ENCODE results near the gene SP2. TPM values are rescaled to one million over a fixed set of nuclear protein-coding genes. Genes with fewer than 3 reads are reported as not detected.

Gene SP2
- total RNA-seq, 4 donors from 2014 or later, result 7.1 to 14.1 (median 12.3) TPM

DNA sequence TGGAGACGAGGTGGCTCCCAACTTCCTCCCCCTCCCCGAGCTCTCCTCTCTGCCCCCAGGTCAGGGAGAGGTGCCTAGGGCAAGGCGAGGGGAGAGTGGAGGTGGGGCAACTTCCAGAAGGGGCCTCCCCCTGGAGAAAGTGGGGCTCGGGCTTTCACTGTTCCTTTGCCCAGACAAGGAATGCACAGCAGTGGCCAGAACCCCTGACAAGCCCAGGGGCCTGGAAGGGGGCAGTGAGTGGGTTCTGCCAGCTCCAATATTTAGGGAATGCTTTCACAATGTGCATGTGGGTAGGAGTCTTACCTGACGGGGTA is 11.7 kb upstream of the SP2 start:
- DNase-seq, result no peak
- no peaks in the 10 kb centered on the region for H3K9me3 ChIP-seq
- WGBS, 2 donors, result 33 to 49% methylated on average over 3 to 5 of the region's 5 CpGs
- H3K27me3 ChIP-seq, result no peaks in the 10 kb centered on the region
- H3K36me3 ChIP-seq, result no peaks in the 10 kb centered on the region
- TF ChIP-seq, protein P1, sequence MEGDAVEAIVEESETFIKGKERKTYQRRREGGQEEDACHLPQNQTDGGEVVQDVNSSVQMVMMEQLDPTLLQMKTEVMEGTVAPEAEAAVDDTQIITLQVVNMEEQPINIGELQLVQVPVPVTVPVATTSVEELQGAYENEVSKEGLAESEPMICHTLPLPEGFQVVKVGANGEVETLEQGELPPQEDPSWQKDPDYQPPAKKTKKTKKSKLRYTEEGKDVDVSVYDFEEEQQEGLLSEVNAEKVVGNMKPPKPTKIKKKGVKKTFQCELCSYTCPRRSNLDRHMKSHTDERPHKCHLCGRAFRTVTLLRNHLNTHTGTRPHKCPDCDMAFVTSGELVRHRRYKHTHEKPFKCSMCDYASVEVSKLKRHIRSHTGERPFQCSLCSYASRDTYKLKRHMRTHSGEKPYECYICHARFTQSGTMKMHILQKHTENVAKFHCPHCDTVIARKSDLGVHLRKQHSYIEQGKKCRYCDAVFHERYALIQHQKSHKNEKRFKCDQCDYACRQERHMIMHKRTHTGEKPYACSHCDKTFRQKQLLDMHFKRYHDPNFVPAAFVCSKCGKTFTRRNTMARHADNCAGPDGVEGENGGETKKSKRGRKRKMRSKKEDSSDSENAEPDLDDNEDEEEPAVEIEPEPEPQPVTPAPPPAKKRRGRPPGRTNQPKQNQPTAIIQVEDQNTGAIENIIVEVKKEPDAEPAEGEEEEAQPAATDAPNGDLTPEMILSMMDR (IDR thresholded peaks at IDR 0.05), result no peak
- no peak for TF ChIP-seq POLR2A (IDR thresholded peaks at IDR 0.05)
- no peak overlapping the region for H3K27ac ChIP-seq
- no peak overlapping the region for H3K4me3 ChIP-seq (replicated peaks in 1 of 3)
- intact Hi-C loops (cut with DNase I), result no loop called here
- no peaks in the 10 kb centered on the region for H3K4me1 ChIP-seq

DNA sequence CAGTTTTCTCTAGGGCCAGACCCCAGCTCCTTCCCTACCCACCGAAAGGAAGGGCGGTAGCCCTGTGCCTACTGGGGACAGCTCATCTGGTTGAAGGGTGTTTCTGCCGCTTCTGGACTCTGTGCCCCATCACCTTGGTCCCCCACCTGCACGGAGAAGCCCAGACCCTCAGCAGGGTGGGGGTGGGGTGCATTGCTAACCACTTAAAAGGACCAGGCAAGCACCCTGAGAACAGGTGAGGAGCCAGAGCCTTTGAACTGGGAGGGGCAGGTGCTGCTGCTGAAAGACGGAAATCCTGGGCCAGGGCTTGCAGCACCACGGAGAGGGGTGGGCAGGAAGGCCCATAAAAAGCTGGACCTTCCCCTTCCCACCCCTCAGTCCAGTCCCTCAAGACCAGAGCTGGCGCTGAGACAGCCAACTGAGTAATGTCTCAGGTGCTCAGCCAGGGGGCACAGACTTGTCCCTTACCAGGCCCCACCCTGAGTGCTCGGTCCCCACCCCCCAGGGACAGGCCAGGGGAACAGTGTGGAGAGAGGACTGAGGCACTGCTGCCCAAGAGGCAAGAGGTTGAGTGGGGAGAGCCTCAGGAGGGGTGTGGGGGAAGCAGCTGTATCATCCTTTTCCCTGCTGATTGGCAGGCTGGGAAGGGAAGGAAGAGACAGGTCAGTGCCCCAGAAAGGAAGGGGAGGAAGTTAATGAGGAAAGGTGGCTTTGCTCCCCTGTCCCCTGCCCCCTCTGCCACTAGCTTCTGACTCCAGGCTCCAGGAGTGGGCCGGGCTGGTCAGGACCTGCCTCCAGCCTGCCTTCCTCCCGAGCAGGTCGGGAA is 10.9 kb upstream of the SP2 start:
- H3K27me3 ChIP-seq, result no peaks in the 10 kb centered on the region
- intact Hi-C loops (cut with DNase I), result no loop called here
- H3K4me3 ChIP-seq (replicated peaks in 1 of 3), result no peak overlapping the region
- WGBS, 2 donors, result 59 to 60% methylated on average over 9 to 10 of the region's 11 CpGs
- H3K4me1 ChIP-seq, result no peaks in the 10 kb centered on the region
- no peaks in the 10 kb centered on the region for H3K9me3 ChIP-seq
- TF ChIP-seq, protein P1 (IDR thresholded peaks at IDR 0.05), result no peak
- TF ChIP-seq POLR2A (IDR thresholded peaks at IDR 0.05), result no peak
- no peaks in the 10 kb centered on the region for H3K36me3 ChIP-seq
- DNase-seq, result no peak
- no peak overlapping the region for H3K27ac ChIP-seq

DNA sequence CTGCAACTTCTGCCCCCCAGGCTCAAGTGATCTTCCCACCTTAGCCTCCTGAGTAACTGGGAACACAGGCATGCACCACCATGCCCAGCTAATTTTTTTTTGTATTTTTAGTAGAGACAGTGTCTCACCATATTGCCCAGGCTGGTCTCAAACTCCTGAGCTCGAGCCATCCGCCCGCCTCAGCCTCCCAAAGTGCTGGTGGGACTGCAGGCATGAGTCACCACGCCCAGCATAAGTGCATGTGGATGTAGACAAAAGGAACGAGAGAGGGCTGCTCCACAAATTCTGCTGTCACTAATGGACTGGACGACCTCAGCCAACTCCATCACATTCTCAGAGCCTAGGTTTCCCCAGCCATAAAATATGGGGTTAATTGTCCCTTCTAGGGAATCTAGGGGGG is 7.7 kb upstream of the SP2 start:
- H3K4me1 ChIP-seq, result peaks cover 0 to 7% of the 10 kb centered on the region in 2 donors

DNA sequence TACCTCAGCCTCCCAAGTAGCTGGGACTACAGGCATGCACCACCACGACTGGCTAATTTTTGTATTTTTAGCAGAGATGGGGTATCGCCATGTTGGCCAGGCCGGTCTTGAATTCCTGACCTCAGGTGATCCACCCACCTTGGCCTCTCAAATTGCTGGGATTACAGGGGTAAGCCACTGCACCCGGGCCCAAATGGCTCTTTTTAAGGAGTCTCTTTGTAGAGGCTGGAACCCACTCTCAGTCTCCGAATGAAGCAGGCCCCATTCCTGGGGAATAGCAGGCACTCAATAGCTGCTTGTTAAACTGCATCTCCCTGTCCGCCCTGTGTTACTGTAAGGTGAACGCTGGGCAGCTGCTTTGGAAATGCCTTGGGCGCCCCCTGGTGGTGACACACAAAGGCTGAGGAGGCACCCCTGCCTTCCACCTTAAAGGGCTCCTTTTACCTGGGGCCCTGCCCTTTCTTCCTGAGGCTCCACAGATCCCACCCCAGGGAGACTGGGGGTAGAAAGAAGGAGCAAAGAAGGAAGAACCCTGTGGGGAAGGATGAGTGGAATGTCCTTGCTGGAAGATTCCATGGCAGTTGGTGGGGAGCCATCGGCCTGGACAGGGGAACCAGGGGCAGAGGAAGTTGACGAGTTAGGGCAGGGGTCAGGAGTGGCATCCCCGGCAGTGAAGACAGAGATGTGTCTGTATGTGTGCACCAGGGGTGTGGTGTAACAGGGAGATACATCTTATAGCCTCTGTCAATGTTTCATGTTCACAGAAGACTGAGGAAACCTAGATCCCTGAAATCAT is 6.1 kb upstream of the SP2 start:
- Histone ChIP-seq H3K27me3 (no peaks in the 10 kb centered on the region), H3K4me3 (replicated peaks in 1 of 3) (no peak overlapping the region), H3K27ac (no peak overlapping the region), H3K9me3 (no peaks in the 10 kb centered on the region), H3K36me3 (no peaks in the 10 kb centered on the region), H3K4me1 (peaks cover 6 to 20% of the 10 kb centered on the region in 2 donors)
- TF ChIP-seq, protein P1 (IDR thresholded peaks at IDR 0.05), result peak; percentile 82 to 95 (median 92)
- TF ChIP-seq POLR2A (IDR thresholded peaks at IDR 0.05), result no peak
- intact Hi-C loops (cut with DNase I), result loop anchor here (2.0 to 10.0 kb wide), 2 partner anchors 49 to 195 kb away; partner anchors contain the start of genes SCRN2 and TBKBP1
- DNase-seq, result peak; percentile 88 to 91
- WGBS, 2 donors, result 39 to 45% methylated on average over 10 to 11 of the region's 11 CpGs

More for the DNA sequence above, 7.7 kb upstream of the SP2 start:
- Histone ChIP-seq H3K4me3 (replicated peaks in 1 of 3) (no peak overlapping the region), H3K9me3 (no peaks in the 10 kb centered on the region), H3K27me3 (no peaks in the 10 kb centered on the region), H3K36me3 (no peaks in the 10 kb centered on the region), H3K27ac (no peak overlapping the region)
- no peak for DNase-seq
- 78 to 81% methylated on average over 6 of the region's 6 CpGs for WGBS, 2 donors
- intact Hi-C loops (cut with DNase I), result loop anchor here (2.0 kb wide), 1 partner anchor 47 kb away; the partner anchor contains the start of gene SCRN2
- TF ChIP-seq POLR2A (IDR thresholded peaks at IDR 0.05), result no peak
- TF ChIP-seq, protein P1 (IDR thresholded peaks at IDR 0.05), result no peak

Data from thyroid gland (tissue), 4 donors.